PC-3 (cell line): Measurements from ENCODE around the gene TBL3. TPM values are rescaled to one million over a fixed set of nuclear protein-coding genes. Genes with fewer than 3 reads are reported as not detected.

Experiments
- ATAC-seq: fragments of 200-7000 bp; cut with Tn5 transposase; 2 replicates; pipeline ENCODE4 v1.9.1; 2020; ENCODE audit warnings: mild to moderate bottlenecking, moderate library complexity
- BruUV-seq: library from RNA; stranded (reverse); fragments of 400-500 nt; replicated peaks from 2 replicates; lab custom pipeline; 2021; lab: Mats Ljungman, UMichigan
- CTCF ChIA-PET: fragments of 300-600 bp; sonication (Branson Sonifier 250); formaldehyde crosslinking; loops from one replicate; lab custom pipeline; 2022; ENCODE audit warnings: antibody characterized with exemption; lab: Charles Lee
- POLR2A ChIA-PET: fragments of 300-600 bp; sonication (Branson Sonifier 250); formaldehyde crosslinking; loops from one replicate; lab custom pipeline; 2022; ENCODE audit warnings: antibody characterized with exemption; ENCODE audit not compliant: unreplicated experiment; lab: Charles Lee
- DNase-seq: peaks from one replicate; pipeline ENCODE4 v3.0.0-alpha.2; 2015
- H2AFZ ChIP-seq: fragments of 300-600 bp; sonication (generic); 2 replicates; pipeline ENCODE4 v1.6.0; 2016; ENCODE audit warnings: antibody characterized with exemption, low read length
- H3F3A ChIP-seq: fragments of 300-600 bp; sonication (generic); one replicate; pipeline ENCODE4 v1.6.0; 2017; ENCODE audit warnings: antibody characterized with exemption, low read length, control low read depth, mild to moderate bottlenecking; ENCODE audit not compliant: unreplicated experiment
- H3K27ac ChIP-seq: fragments of 300-600 bp; sonication (generic); 2 replicates; pipeline ENCODE4 v1.5.1; 2016; ENCODE audit warnings: mild to moderate bottlenecking, low read length
- H3K27me3 ChIP-seq: fragments of 300-600 bp; sonication (generic); 2 replicates; pipeline ENCODE4 v1.6.1; 2016; ENCODE audit warnings: low read length, mixed read lengths
- H3K36me3 ChIP-seq: fragments of 300-600 bp; sonication (generic); 2 replicates; pipeline ENCODE4 v1.6.1; 2016; ENCODE audit warnings: low read depth, mixed run types, low read length, mixed read lengths
- H3K4me1 ChIP-seq: fragments of 300-600 bp; sonication (generic); 2 replicates; pipeline ENCODE4 v1.5.1; 2016; ENCODE audit warnings: low read length; ENCODE audit not compliant: insufficient read depth
- H3K4me2 ChIP-seq: fragments of 300-600 bp; sonication (generic); 2 replicates; pipeline ENCODE4 v1.6.0; 2016; ENCODE audit warnings: low read length
- H3K4me3 ChIP-seq: fragments of 300-600 bp; sonication (generic); 2 replicates; pipeline ENCODE4 v1.5.1; 2016; ENCODE audit warnings: mild to moderate bottlenecking, low read length, mixed read lengths
- H3K79me2 ChIP-seq: fragments of 300-600 bp; sonication (generic); 2 replicates; pipeline ENCODE4 v1.6.1; 2017; ENCODE audit warnings: low read length, mixed read lengths
- H3K9ac ChIP-seq: fragments of 300-600 bp; sonication (generic); 2 replicates; pipeline ENCODE4 v1.6.0; 2016; ENCODE audit warnings: mild to moderate bottlenecking, low read length
- H3K9me2 ChIP-seq: fragments of 300-600 bp; sonication (generic); replicated peaks from 2 replicates; pipeline ENCODE4 v1.6.1; 2016; ENCODE audit warnings: mixed run types, low read length, mixed read lengths
- H3K9me3 ChIP-seq: fragments of 300-600 bp; sonication (generic); 2 replicates; pipeline ENCODE4 v1.6.1; 2016; ENCODE audit warnings: low read length, mixed read lengths
- H4K20me1 ChIP-seq: fragments of 300-600 bp; sonication (generic); 2 replicates; pipeline ENCODE4 v1.6.1; 2016; ENCODE audit warnings: low read length, mixed read lengths
- EZH2 ChIP-seq: fragments of 300-600 bp; sonication (generic); IDR thresholded peaks from one replicate; pipeline ENCODE4 v1.6.1; 2017; ENCODE audit warnings: antibody characterized with exemption, mild to moderate bottlenecking, low read length; ENCODE audit not compliant: unreplicated experiment
- EZH2phosphoT487 ChIP-seq: fragments of 300-600 bp; sonication (generic); IDR thresholded peaks from 2 replicates; pipeline ENCODE4 v1.6.1; 2018; ENCODE audit warnings: mild to moderate bottlenecking, antibody characterized with exemption, low read length, borderline replicate concordance
- intact Hi-C: fragments of 100-400 bp; cut with micrococcal nuclease; formaldehyde crosslinking; loops from 2 replicates; pipeline ENCODE4 v1.9.0; 2023
- total RNA-seq: library from RNA; depleted of rRNA; stranded (reverse); fragments of >200 nt; gene quantifications from 2 replicates; pipeline ENCODE4 v1.2.3, GENCODE V29; 2014
- TF ChIP-seq, protein P1 (sequence below): fragments of 300-600 bp; sonication (generic); conservative IDR thresholded peaks from 2 replicates; pipeline ENCODE4 v1.5.1; 2017; ENCODE audit warnings: antibody characterized with exemption, low read depth, mild to moderate bottlenecking, low read length

Gene TBL3
- total RNA-seq, 1 experiment from 2014 or later, result 71.5 TPM

DNA sequence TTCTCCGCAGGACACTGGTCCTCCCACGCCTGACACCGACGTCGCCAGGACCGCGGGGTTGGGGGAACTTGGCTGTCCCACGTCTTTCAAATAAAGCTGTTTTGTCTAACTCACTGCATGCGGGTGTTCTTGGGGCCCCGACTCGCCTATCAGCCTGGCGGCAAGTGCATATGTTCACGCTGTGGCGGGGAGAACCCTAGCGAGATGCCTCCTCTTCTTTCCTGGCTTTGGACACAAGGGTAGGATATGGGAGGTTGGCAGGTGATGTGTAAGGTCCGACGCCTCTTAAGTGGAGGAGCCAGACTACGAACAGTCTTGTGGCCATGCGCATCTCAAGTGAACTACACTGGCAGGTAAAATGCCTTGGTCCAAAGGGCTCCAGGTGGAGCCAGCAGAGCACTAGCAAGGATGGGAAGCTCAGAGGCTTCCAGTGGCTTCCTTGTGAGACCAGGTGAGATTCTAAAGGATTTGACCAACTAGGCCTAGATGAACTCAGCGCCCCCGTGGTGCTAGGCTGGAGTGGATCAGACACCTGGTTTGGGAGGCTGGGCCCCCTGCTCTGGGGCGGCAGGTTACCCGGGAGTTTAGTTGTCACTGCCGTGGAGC lies 6.4 kb upstream of the TBL3 start:
- Histone ChIP-seq H3K4me3 (peak overlapping the region; percentile 96), H3F3A (peaks cover 14% of the 10 kb centered on the region), H2AFZ (peak overlapping the region; percentile 70), H3K9ac (peak overlapping the region; percentile 99), H3K27me3 (no peaks in the 10 kb centered on the region), H3K27ac (peak overlapping the region; percentile 47), H3K79me2 (peaks cover 45% of the 10 kb centered on the region), H3K36me3 (peaks cover 22% of the 10 kb centered on the region), H3K4me1 (peaks cover 9% of the 10 kb centered on the region; the same call in 1 of the 2 replicates), H3K9me3 (no peaks in the 10 kb centered on the region), H3K4me2 (peak overlapping the region; percentile 96), H4K20me1 (peaks cover 19% of the 10 kb centered on the region), H3K9me2 (no peaks in the 10 kb centered on the region)
- no peak for TF ChIP-seq EZH2
- TF ChIP-seq, protein P1, sequence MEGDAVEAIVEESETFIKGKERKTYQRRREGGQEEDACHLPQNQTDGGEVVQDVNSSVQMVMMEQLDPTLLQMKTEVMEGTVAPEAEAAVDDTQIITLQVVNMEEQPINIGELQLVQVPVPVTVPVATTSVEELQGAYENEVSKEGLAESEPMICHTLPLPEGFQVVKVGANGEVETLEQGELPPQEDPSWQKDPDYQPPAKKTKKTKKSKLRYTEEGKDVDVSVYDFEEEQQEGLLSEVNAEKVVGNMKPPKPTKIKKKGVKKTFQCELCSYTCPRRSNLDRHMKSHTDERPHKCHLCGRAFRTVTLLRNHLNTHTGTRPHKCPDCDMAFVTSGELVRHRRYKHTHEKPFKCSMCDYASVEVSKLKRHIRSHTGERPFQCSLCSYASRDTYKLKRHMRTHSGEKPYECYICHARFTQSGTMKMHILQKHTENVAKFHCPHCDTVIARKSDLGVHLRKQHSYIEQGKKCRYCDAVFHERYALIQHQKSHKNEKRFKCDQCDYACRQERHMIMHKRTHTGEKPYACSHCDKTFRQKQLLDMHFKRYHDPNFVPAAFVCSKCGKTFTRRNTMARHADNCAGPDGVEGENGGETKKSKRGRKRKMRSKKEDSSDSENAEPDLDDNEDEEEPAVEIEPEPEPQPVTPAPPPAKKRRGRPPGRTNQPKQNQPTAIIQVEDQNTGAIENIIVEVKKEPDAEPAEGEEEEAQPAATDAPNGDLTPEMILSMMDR, result no peak
- TF ChIP-seq EZH2phosphoT487, result no peak
- intact Hi-C loops, result no loop called here
- ChIA-PET CTCF (no interaction called here), POLR2A (interaction anchor here (0.7 to 1.0 kb wide), 2 partner anchors 60 to 183 kb away, joined by 3 to 9 read pairs; partner anchors contain the start of genes NUBP2 and SPSB3)
- DNase-seq, result no peak
- ATAC-seq, result no peak
- TSS peak; percentile 68 for BruUV-seq

DNA sequence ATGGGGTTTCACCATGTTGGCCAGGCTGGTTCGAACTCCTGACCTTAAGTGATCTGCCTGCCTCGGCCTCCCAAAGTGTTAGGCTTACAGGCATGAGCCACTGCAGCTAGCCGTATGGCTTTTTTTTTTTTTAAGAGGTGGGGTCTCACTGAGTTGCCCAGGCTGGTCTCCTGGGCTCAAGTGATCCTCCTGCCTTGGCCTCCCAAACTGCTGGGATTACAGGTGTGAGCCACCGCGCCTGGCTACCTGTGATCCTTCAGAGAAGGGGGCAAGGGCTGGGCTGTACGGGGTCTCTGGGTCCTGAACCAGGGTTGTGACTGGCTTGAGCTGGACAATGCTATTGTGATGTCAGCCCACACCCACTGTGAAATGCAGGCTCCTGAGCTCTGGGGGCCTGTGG lies 5.4 kb upstream of the TBL3 start, which contains the start of gene RNF151:
Gene RNF151, plus strand, starts transcription at position 397 of the 400 bp plus-strand sequence. CDS start 26 bp downstream, outside the sequence.
- H3K79me2 ChIP-seq, result peaks cover 40% of the 10 kb centered on the region
- no peaks in the 10 kb centered on the region for H3K9me2 ChIP-seq
- peaks cover 22% of the 10 kb centered on the region for H3K36me3 ChIP-seq
- ATAC-seq, result no peak
- no peak within 1 kb of the TSS for H2AFZ ChIP-seq
- peaks cover 9% of the 10 kb centered on the region; the same call in 1 of the 2 replicates for H3K4me1 ChIP-seq
- peak within 1 kb of the TSS; percentile 96 for H3K4me2 ChIP-seq
- no peaks in the 10 kb centered on the region for H3K9me3 ChIP-seq
- peaks cover 6% of the 10 kb centered on the region for H3F3A ChIP-seq
- peak within 1 kb of the TSS; percentile 96 for H3K4me3 ChIP-seq
- intact Hi-C loops, result no loop called here
- TF ChIP-seq EZH2phosphoT487 (no peak), EZH2 (no peak)
- TF ChIP-seq, protein P1, result no peak
- peaks cover 19% of the 10 kb centered on the region for H4K20me1 ChIP-seq
- H3K27ac ChIP-seq, result no peak within 1 kb of the TSS
- peak within 1 kb of the TSS; percentile 99 for H3K9ac ChIP-seq
- no peak for DNase-seq
- ChIA-PET POLR2A (no interaction called here), CTCF (no interaction called here)
- H3K27me3 ChIP-seq, result no peaks in the 10 kb centered on the region
- BruUV-seq, result no TSS peak
